Dermis blood vessel endothelial cell (primary cell): ENCODE data around the gene ATP5MC2. TPM values are rescaled to one million over a fixed set of nuclear protein-coding genes. Genes with fewer than 3 reads are reported as not detected.
"Not testable (repeated sequence)": the region's sequence is repeated elsewhere in the genome, so short reads cannot be mapped to it uniquely, and the experiment has no call there.

ENCODE experiments used
- DNase-seq: peaks from one replicate; pipeline ENCODE4 v3.0.0; 2010
- total RNA-seq: library from RNA; depleted of rRNA; stranded (reverse); fragments of >200 nt; gene quantifications from 2 replicates; pipeline ENCODE4 v1.2.3, GENCODE V29; 2014

ATP5MC2 gene
- total RNA-seq, 1 donor from 2014 or later: 195 TPM

DNA sequence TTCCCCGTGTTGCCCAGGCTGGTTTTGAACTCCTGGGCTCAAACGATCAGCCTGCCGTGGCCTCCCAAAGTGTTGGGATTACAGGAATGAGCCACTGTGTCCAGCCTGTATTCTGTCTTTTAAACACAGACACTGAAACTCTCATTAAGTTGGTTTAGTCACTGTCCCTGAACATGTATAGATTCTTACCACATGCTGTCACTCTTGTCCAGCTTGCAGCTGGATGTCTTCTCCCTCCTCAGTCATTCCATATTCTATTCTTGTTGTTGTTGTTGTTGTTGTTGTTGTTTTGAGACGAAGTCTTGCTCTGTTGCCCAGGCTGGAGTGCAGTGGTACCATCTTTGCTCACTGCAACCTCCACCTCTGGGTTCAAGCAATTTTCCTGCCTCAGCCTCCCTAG is 12.3 kb upstream of the ATP5MC2 start:
- no peak for DNase-seq

DNA sequence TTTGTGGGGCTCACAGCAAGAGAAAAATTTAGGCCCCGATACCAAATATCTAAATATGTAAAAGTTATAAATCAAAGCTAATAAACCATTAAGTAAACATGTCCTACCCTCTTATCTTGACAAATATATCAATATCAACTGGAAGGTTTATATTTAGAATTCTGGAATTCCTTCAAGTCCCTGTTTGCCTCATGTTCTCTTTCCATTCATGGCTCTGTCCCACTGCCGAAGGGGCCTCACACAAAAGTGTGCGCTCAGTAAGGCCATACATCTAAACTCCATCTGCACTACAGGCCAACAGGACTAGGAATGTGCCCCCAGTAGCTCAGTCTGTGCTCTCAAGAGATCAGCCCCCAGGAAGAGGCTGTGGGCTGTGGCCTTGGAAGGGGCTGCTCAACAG is 10.6 kb upstream of the ATP5MC2 start:
- no peak for DNase-seq

DNA sequence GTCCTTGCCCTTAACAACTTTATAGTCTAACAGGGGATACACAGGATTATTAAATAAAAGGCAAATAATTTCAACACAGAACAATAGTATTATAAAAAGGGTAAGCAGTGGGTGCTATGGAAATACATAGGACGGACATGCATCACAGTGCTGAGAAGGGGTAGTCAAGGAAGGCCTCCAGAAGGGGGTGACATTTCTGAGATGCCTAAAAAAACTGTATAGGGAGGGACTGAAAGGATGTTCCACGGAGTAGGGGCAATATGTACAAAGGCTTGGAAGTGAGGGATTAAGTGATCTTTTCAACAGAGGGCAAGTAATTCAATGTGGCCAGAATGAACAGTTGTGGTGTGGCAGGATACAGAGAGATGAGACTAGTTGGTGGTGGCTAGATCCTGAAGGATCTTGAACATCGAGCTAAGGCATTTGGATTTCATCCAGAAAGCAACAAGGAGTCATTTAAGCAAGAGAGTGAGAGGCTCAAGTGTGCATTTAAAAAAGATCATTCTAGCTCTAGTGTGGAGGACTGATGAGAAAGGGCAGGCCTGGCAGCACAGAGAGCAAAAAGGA is 8.9 kb upstream of the ATP5MC2 start:
- DNase-seq: no peak

DNA sequence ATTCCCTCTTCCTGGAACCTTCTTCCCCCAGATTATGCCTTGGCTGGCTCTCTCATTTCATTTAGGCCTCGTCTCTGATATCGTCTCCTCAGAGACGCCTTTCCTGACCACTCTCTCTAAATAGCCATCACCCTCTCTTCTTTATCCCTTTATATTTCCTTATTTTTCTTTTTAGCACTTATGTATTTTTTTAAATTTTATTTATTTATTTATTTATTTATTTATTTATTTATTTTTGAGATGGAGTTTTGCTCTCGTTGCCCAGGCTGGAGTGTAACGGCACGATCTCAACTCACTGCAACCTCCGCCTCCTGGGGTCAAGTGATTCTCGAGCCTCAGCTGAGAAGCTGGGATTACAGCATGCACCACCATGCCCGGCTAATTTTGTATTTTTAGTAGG is 8.1 kb upstream of the ATP5MC2 start:
- DNase-seq: no peak

DNA sequence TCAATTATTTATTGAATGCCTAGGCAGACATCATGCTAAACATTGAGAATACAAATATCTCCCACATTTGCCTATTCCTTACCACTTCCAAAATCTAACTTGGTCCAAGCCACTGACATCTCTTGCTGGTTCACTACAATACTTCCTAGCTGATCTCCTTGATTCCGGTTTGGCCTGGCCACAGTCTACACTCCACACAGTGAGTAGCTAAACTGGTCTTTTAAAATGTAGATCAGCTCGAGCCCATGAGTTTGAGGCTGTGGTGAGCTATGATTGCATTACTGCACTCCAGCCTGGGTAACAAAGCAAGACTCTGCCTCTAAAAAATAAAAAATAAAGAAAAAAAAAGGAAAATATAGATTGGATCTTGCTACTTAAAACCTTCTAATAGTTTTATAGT is 7.6 kb upstream of the ATP5MC2 start:
- DNase-seq: no peak

DNA sequence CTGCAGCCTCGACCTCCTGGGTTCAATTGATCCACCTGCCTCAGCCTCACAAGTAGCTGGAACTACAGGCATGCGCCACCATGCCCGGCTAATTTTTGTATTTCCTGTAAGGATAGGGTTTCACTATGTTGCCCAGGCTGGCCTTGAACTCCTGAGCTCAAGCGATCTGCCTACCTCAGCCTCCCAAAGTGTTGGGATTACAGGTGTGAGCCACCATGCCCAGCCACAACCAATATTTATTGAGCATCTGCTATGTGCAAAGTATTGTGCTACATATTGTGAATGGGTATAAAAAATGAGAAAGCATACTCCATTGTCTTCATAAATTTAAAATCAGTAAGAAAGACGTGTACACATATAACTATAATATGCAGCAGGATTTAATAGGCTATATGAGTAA is 4.2 kb upstream of the ATP5MC2 start:
- not testable (repeated sequence) for DNase-seq

DNA sequence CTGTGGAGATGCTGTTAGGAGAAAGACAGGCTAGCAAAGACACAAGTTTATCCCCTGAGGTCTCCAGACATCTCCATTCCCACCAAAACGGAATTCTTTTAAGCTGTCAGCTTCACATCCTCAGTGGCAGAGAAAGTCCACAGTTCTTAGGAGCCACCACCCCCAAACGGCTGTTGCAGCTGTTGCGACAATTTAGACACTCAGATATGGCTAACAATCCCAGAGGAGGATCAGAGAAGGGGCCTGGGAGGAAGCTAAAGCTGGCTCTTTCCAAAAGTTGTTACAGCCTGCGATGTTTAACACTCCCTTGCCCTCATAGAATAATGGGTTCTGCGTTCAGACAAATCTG is 1.9 kb upstream of the ATP5MC2 start:
- no peak for DNase-seq

DNA sequence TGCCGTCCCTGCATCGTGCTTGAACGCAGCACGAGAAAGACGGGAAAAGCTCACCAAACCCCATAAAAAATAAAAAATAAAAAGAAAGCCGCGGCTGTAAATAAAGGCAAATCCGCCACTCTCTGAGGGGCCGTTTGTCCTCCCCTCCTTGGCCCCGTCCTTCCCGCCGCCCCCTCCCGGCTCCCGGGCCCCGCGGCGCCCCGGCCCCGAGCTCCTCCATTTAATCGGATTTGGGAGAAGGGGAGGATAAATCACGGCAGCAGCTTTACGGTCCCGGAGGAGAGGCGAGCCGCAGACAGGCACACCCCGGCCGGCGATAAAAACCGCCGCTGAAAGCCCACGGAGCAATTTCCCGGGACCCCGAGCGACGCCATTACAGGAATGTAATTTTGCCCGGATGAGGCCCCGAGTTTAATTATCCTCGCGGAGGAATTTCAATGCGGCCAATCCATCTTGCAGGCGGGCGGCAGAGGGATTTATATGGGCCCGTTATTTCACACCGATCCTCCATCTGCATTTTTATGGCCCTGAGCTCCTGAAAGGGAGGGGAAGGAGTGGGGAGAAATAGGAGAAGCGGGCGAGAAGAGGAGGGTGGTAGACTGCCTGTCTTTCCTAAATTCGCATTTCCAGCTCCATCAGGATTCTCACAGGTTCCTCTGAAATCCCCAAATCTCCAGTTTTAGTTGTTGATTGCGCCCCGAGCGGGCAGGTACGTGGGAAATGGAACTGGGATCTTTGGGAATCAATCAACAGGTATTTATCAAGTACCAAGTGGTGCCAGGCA is 1.3 kb upstream of the ATP5MC2 start:
- peak; percentile 32 for DNase-seq

DNA sequence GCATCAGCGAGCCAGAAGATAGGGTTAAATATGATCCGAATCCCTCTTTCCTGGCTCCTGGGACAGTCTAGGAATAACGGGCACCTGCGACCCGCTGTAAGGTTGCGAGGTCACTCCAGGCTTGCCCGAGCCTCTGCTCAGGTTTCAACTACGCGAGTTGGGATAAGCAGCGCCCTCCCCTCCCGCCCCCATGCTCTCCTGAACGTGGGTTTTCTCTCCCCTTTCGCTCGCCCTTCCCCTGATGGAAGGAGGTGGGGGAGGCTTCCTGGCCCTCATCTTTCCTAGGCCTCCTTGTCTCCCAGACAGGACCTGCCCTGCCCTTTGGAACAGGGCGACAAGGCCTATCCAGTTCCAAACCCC is 753 bp upstream of the ATP5MC2 start:
- no peak for DNase-seq

DNA sequence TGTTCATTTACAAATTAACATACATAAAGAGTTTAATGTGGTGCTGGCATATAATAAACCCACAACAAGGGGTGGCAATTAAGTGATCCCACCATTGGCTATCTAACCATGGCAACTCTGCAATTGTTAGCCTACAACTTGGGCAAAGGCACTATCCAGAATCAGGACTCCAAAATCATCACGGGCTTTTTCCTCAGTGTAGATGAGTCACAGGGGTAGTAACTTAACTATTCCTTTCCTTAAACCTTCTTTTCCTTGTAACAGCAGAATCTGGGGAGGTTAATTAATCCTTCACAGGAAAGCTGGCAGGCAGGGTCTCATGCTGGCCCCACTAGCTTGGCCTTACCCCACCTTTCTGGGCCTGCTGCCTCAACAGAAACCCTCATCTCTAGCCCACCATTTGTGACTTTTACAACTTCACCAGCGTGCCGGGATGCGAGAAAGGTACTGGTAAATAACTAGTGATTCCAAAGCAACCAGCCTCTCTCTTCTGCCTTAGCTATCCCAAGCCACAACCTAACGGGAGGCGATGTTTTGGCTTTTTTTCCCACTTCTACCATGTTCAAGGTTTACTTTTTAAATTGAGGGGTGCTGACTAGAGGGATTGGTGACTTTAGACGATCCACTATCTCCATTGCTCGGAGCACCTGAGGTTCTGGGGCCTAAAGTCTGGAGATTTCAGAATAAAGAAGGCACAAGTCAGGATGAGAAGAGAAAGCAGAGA is 744 bp downstream of the ATP5MC2 start:
- peak; percentile 13 for DNase-seq

DNA sequence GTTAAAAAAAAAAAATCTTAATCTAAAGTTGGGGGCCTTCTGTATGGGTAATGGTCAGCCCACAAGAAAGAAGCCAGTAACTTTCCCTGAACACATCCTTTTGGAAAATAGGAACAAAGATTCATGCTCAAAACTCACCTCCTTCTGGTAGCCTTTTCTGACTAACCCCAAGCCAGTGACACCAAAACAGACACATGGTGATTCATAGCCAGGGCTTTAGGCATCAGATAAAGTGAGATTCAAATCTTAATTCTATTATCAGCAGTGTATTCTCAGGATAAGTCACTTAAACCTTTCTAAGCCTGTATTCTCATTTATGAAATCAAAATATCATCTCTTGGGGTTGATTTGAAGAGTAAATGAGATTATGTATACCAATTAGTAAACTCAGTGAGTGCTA is 4.9 kb downstream of the ATP5MC2 start:
- no peak for DNase-seq

DNA sequence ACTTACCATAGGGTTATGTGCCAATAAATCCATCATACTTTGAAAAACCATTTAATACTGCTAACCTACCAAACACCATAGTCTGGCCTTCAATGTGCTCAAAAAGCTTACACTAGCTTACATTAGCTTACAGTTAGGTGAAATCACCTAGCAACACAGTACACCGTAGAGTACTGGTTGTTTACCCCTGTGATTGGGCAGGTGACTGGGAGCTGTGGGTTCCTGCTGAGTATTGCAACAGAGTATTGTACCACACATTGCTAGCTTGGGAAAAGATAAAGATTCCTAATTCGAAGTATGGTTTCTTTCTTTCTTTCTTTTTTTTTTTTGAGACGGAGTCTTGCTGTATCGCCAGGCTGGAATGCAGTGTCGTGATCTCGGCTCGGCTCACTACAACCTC is 5.6 kb downstream of the ATP5MC2 start:
- DNase-seq: no peak

DNA sequence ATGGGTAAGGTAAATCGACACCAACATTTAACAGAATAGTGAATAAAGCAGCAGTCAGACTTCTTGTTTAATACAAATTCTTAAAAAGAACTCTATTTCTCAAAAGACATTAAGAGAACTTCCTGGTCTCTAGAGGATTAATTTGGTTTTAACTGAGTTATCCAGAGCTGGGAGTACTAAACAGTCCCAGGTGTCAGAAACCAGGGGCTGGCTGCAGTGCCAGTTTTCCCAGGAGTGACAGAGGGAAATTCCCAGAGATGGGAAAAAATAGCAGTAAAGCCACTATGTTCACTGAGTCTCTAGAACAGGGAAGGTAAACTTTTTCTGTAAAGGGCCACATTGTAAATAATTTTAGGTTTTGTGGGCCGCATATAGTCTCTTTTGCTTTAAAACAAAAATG is 8.8 kb downstream of the ATP5MC2 start:
- DNase-seq: no peak

DNA sequence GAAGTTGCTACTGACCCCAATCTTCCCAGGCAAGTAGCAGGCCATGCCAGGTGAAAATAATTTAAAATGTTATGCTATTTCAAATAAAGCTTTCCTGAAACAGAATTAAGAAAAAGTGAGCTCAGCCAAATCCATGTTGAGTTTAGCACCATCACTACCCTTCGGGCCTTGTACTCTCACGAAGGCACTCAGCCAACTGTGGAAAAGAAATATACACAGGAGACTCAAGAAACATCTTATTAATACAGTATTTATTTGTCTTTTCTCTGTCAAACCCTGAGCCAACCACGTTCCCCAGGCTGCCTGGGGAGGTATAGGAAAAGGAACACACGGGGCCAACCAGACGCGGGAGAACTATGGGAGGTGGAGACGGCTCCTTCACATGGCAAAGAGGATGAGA is 10.9 kb downstream of the ATP5MC2 start:
- no peak for DNase-seq

DNA sequence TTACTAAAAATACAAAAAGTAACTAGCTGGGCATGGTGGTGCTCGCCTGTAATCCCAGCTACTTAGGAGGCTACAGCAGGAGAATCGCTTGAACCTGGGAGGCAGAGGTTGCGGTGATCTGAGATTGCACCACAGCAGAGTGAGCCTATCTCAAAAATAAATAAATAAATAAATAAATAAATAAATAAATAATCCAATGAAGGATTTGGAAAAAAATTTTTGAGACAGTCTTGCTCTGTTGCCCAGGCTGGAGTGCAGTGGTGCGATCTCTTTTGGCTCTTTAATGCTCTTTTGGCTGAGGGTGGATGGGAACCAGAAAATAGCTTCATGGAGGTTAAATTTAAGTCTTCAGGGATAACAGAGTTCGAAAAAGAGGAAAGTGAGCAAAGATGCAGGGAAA is 11.7 kb downstream of the ATP5MC2 start:
- no peak for DNase-seq

DNA sequence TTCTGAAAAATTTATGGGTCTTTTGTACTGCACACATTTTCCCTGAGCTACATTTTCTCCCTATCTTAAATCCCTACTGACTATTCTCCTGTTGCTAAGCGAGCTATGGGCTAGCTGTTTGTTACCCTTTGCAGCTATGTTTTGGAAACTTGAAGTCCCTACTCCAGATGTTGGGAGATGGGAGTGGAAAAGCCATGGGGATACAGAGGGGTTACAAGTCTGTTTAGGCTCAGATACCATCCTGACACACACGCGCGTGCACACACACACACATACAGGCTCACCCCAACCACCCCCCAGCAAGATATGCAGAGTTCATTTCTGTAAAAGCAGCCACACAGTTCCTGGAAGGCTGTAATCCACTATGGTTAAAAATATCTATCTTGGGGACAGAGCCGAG is 15.8 kb downstream of the ATP5MC2 start:
- no peak for DNase-seq

DNA sequence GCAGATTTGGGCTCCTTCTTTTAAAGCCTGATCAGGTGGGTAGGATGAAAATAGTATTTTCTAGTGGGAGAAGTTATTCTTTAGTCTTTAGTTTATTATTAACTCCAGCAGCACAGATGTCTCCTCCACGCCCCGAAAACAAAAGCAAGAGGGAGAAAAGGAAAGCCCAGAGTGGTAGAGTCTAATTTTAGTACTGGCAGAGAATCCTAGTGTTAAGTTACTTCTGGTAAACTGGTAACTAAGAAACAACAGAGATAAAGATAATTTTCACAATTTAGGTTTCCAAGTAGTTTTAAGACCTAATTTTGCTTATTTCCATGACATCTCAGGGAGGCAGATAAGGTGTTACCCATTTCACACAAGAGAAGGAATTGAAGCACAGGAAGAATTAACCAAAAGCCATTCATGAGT is 16.3 kb downstream of the ATP5MC2 start:
- DNase-seq: no peak

DNA sequence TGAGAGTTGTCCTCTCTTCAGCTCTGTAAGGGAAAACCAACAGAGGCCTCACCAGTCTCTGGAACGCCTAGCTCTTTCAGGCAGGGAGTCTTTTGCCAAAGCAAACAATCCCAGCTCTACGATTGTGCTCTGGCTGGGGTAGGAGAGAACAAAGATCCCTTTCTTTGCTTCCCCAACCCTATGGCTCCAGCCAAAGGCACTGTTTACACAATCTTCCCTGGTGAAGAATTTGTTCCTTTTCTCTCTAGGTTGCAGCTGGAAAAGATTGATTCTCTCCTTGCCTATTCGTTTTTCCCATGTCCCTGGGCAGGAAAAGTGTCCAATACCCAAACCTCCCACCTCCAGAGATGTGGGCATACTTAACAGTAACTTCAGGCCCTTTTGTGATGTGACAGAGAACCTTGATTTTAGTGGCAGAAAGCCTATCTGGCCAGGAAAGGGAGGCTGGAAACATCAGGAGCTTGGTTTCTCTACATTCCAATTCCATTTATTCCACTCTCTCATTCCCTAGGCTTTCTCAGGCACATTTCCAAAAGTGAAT is 16.8 kb downstream of the ATP5MC2 start:
- DNase-seq: peak; percentile 79

DNA sequence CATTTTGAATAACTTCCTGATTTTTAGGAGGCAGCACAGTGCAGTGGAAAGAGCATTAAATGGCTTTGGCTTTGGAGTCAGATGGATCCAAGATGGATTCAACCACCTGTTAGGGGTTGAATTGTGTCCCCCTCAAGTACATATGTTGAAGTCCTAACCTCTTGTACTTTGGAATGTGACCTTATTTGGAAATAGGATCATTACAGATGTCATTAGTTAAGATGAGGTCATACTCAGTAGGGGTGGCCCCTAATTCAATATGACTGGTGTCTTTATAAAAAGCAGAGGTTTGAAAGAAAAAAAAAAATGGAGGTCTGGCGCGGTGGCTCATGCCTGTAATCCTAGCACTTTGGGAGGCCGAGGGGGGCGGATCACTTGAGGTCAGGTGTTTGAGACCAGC is 18.8 kb downstream of the ATP5MC2 start:
- DNase-seq: no peak

DNA sequence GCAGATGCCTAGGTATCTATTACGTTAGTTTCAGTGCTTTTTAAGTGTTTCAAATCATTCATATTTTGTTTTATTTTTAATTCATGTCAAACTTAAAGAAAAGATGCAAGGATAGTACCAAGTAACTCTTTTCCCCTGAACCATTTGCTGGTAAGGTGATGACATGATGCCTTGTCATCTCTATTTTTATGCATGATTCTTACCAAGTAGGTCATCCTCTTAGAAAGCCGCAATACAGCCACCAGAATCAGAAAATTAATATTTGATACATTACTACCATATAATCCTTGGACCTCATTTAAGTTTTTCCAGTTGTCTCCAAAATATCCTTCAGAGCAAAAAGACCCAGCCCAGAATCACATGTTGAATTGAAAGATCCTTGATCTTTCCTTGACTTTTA is 22.3 kb downstream of the ATP5MC2 start:
- DNase-seq: no peak

DNA sequence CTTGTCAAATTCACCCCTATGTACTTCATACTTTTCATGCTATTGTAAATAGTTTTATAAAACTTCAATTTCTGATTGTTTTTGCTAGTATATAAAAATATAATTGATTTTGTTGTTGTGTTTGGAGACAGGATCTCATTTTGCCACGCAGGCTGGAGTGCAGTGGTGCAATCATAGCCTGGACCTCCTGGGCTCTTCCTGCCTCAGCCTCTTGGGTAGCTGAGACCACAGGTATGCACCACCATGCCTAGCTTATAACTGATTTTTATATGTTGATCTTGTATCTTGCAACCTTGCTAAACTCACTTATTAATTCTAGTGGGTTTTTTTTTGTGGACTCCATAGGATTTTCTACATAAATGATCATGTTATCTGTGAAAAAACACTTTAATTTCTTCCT is 23.5 kb downstream of the ATP5MC2 start:
- DNase-seq: no peak

DNA sequence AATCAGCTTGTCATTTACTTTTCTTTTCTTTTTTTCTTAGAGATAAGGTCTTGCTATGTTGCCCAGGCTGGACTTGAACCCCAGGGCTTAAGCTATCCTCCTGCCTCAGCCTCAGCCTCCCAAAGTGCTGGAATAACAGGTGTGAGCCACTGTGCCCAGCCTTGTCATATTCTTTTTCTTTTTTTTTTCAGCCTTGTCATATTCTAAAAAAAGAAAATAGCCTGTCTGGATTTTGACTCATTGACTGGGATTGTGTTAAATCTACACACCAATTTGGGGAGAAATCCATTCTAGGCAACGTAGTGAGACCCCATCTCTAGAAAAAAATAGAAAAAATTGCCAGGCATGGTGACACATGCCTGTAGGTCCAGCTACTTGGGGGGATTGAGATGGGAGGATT is 24.1 kb downstream of the ATP5MC2 start:
- DNase-seq: no peak

DNA sequence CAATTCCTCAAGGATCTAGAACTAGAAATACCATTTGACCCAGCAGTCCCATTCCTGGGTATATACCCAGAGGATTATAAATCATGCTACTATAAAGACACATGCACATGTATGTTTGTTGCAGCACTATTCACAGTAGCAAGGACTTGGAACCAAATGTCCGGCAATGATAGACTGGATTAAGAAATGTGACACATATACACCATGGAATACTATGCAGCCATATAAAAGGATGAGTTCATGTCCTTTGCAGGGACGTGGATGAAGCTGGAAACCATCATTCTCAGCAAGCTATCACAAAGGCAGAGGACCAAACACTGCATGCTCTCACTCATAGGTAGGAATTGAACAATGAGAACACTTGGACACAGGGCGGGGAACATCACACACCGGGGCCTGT is 29.6 kb downstream of the ATP5MC2 start:
- DNase-seq: not testable (repeated sequence)

DNA sequence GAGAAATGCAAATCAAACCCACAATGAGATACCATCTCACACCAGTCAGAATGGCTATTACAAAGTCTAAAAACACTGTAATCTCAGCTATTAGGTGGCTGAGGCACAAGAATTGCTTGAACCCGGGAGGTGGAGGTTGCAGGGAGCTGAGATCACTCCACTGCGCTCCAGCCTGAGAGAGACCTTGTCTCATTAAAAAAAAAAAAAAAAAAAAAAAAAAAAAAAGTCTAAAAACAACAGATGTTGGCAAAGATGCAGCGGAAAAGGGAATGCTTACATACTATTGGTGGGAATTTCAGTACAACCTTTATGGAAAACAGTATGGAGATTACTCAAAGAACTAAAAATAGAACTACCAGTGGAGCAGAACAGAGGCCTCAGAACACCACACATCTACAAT is 30.7 kb downstream of the ATP5MC2 start:
- no peak for DNase-seq
